GM21447 (cell line): ENCODE data around the gene CYP26C1.

Experiments
- ATAC-seq: cut with Tn5 transposase; IDR thresholded peaks from one replicate; pipeline ENCODE4 v1.9.1; 2021; ENCODE audit not compliant: unreplicated experiment

The CYP26C1 gene, protein sequence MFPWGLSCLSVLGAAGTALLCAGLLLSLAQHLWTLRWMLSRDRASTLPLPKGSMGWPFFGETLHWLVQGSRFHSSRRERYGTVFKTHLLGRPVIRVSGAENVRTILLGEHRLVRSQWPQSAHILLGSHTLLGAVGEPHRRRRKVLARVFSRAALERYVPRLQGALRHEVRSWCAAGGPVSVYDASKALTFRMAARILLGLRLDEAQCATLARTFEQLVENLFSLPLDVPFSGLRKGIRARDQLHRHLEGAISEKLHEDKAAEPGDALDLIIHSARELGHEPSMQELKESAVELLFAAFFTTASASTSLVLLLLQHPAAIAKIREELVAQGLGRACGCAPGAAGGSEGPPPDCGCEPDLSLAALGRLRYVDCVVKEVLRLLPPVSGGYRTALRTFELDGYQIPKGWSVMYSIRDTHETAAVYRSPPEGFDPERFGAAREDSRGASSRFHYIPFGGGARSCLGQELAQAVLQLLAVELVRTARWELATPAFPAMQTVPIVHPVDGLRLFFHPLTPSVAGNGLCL

DNA sequence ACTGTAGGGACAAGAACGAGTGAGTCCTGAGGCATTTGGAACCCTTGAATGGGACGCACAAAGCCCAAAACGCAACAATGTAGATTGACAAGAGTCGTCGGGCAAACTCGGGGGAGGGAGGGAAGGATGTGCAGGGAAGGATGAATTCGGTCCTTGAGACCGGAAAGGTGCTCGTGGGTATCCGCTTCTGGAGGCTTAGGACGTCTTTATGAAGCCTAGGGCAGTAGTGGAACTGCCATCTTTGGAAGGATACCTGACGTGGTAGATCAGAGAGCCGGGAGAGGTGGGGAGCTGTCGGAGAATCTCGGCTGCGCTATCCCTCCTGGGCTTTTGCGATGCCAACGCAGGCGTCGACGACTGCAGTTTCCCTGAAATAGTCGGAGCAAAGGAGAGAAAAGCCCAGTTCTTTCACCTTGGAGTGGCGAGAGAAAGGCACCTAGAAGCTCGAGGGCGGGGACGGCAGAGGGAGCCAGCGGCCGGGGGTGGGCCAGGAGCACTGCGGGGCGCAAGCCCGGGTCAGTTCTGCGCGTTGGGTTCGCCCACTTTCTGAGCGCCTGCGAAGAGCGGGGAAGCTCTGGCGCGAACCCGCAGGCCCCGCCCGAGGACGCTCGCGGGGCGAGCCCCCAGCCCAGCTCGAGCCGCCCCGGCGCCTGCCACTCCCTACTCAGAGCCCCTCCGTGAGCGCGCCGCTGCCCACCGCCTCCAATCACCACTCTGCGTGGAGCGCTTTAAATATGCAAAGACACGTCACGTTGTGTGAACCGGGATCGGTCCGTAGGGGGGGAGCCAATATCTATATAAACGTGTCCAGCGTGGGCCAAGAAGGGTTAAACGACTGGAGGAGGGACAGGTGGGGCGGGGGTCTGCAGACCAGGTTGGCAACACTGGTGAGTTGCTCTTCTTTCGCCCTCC, at the start of gene CYP26C1:
CYP26C1 (plus strand) TSS at position 824 of the 912 bp plus-strand sequence. CDS start 466 bp downstream, outside the sequence.
- ATAC-seq = no peak

- no peak for ATAC-seq
Measured at GRCh38 chr10:93015722-93016121, 44.9 kb upstream of the CYP26C1 start.

GRCh38 chr10:93023013-93023650, 37.5 kb upstream of the CYP26C1 start:
- no peak for ATAC-seq

DNA sequence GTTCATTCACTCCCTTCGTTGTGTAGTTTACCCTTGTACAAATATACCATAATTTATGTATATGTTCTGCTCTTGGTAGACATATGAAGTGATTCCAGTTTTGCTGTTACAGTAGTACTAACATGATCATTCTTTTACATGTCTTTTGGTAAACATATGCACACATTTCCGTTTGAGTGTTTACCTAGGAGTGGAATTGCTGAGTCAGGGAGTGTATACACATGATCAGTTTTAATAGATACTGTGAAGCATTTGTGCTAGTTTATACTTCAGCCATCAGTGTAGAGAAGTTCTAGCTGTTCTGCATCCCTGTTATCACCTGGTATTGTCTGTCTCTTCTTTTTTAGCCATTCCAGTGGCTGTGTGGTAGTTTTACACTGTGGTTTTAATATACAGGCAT, 34.5 kb upstream of the CYP26C1 start:
- no peak for ATAC-seq

- ATAC-seq = no peak
Measured at GRCh38 chr10:93027508-93027907, 33.1 kb upstream of the CYP26C1 start.

DNA sequence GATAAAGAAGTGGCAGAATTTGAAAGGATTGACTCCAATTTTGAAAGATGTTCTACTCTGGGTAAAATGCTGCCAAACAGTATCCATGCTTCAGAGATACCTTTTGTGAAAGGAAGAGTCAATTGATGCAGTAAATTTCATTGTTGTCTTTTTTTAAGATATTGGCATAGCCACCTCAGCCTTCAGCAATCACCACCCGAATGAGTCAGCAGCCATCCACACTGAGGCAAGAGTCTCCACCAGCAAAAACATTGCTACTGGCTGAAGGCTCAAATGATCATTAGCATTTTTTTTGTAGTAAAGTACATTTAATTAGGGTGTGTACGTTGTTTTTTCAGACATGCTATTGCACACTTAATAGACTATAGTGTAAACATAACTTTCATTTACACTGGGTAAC, 31.7 kb upstream of the CYP26C1 start:
- no peak for ATAC-seq

- ATAC-seq = no peak
Measured at GRCh38 chr10:93030409-93030808, 30.2 kb upstream of the CYP26C1 start.

- ATAC-seq = no peak
Measured at GRCh38 chr10:93032105-93032808, 28.3 kb upstream of the CYP26C1 start.

- no peak for ATAC-seq
Measured at GRCh38 chr10:93032809-93033137, 27.8 kb upstream of the CYP26C1 start.

DNA sequence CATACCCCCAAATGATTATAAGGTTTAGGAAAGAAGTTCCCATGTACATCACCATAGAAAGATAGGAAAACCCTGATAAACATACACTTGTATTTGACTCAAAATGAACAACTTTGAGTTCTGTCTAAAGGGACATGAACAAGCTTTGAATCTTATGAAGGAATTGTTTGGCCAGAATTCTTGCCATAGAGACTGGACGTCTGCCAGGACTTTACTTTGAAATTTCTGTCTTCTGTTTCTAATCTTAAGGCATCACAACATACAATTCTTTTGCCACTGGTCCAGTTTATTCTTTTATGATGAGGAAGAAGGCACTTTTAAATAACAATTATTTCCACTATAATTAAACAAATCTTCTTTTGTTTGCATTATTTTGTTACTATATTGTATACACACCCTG, 26.2 kb upstream of the CYP26C1 start:
- no peak for ATAC-seq

- no peak for ATAC-seq
Measured at GRCh38 chr10:93039110-93039509, 21.5 kb upstream of the CYP26C1 start.

- ATAC-seq = no peak
Measured at GRCh38 chr10:93039721-93040120, 20.9 kb upstream of the CYP26C1 start.

DNA sequence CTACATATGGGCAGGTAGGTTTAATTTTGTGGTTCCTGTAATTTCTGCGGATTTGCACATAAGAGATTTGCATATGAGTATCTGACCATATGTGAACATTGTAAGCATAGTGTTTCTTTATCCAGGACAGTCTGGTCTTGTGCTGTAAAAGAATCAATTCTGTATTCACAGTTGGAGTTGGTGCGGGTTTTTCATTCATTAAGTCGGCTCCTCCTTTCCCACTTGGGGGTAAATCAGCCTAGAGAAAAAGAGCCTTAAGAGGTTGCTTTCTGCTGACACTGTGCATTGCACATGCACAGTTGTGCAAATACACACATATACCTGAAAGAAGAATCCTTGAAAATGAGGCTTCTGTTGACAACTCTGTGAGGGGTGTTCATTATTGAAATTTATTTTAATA, 6.1 kb upstream of the CYP26C1 start:
- ATAC-seq = no peak

- ATAC-seq = no peak
Measured at GRCh38 chr10:93058139-93058538, 2.5 kb upstream of the CYP26C1 start.

DNA sequence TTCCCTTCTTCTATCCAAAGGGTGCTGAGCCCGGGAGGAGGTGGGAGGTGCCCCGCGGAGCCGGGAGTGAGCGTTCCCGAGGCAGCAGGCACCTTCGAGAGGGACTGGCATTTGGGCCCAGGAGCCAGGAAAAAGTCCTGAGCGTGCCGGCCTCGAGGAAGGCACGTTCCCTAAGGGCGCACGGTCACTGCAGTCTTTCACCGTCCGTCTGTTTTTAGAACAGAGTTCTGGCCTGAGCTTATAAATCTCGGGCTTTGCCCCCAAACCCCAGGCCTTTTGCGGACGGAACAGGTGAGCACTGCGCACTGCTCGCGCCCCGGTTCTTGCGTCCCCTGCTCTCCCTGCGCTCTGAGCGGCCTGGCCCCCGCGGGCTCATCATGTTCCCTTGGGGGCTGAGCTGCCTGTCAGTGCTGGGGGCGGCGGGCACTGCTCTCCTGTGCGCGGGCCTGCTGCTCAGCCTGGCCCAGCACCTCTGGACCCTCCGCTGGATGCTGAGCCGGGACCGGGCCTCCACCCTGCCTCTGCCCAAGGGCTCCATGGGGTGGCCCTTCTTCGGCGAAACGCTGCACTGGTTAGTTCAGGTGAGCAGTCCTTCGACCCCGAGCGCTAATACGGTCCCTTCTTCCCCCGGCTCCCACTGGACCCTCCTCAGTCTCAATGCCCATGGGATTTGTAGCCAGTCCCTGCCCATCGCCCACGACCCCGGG, 442 bp downstream of the CYP26C1 start:
- no peak for ATAC-seq

DNA sequence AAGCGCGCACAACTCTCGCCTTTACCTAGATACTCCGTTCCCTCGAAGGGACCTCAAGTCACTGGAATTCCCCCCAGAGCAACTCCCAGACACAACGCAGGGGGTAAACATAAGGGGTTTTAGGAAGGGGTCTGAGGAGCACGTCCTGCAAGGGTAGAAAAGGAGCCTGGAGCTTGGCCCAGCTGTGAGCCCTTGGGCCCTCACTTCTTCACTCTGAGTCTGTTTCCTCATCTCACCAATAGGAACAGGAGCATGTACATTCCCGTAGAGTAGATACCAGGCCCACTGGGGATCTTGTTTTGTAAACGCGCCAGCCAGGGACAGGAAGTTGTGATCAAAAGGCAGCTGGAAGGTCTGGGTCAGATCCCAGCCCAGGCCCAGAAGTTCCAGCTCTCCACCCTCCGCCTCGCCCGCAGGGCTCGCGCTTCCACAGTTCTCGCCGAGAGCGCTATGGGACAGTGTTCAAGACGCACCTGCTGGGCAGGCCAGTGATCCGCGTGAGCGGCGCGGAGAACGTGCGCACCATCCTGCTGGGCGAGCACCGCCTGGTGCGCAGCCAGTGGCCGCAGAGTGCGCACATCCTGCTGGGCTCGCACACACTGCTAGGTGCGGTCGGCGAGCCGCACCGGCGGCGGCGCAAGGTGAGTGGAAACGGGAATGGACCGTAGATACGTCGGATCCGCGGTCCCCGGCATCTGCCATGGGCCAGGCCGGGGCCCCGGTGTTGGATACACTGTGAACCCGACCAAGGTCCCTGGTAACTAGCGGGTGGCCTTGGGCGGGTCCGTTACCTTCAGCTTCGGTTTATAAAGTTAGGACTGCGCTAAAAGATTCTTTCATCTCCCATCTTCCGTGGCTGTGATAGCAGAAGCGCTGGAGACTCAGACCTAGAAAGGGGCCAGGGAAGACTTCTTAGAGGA, 1.3 kb downstream of the CYP26C1 start:
- ATAC-seq = no peak

GRCh38 chr10:93062514-93063143, 2.0 kb downstream of the CYP26C1 start:
- no peak for ATAC-seq

GRCh38 chr10:93063144-93063976, 2.8 kb downstream of the CYP26C1 start:
- ATAC-seq = no peak
